Ovary (tissue), 9 donors: ENCODE data around the gene MEF2D. TPM values are rescaled to one million over a fixed set of nuclear protein-coding genes. Genes with fewer than 3 reads are reported as not detected.

ENCODE experiments used
- DNase-seq, 5 donors: peaks; one replicate each; pipeline ENCODE4 v3.0.0-alpha.2; 2019 to 2020
- H3K27ac ChIP-seq, 2 donors: fragments of 200-600 bp; one replicate each; pipeline versions ENCODE4 v1.5.1 to v1.8.0; 2019 to 2022
- H3K27me3 ChIP-seq: fragments of 200-600 bp; one replicate; pipeline ENCODE4 v1.8.0; 2022
- H3K36me3 ChIP-seq: fragments of 200-600 bp; sonication (generic); one replicate; pipeline ENCODE4 v1.5.1; 2019
- H3K4me1 ChIP-seq: one replicate; pipeline ENCODE4 v1.8.1; 2013; ENCODE audit warnings: mild to moderate bottlenecking, moderate library complexity; ENCODE audit not compliant: insufficient read depth
- H3K4me3 ChIP-seq: fragments of 200-600 bp; sonication (generic); one replicate; pipeline ENCODE4 v1.5.1; 2017
- H3K9me3 ChIP-seq, 2 donors: fragments of 200-600 bp in 1 of 2; sonication (generic) in 1 of 2; one replicate each; pipeline versions ENCODE4 v1.5.1 to v1.8.1; 2013 to 2019; ENCODE audit warnings: mild to moderate bottlenecking in 1 of 2, moderate library complexity in 1 of 2
- EP300 ChIP-seq: sonication (generic); formaldehyde crosslinking; IDR thresholded peaks from one replicate; pipeline ENCODE4 v1.6.1; 2017; ENCODE audit warnings: antibody characterized with exemption
- POLR2A ChIP-seq: fragments of 450-650 bp; IDR thresholded peaks from one replicate; pipeline ENCODE4 v1.6.1; 2017; ENCODE audit warnings: antibody characterized with exemption, mild to moderate bottlenecking, moderate library complexity
- WGBS, 3 donors: extraction: QIAGEN DNeasy Blood & Tissue Kit in 1 of 3; methylation state at CpG; one replicate each; pipeline versions ENCODE4 v1.1.5 to v1.1.7; 2013 to 2017; 5-methylcytosine and 5-hydroxymethylcytosine counted together
- intact Hi-C, 4 donors: fragments of 100-400 bp; cut with DNase I; formaldehyde crosslinking; loops; one replicate each; pipeline versions ENCODE4 v1.11.0 to v1.15.1; 2022 to 2023
- polyA plus RNA-seq, 2 donors: library from polyadenylated mRNA; stranded (reverse); fragments of 200-250 nt in 1 of 2; fragments of 350-450 nt in 1 of 2; fragmentation: Illumina TruSeq in 1 of 2; extraction: RNeasy Lipid Tissue Mini Kit (QIAGEN cat#74804) in 1 of 2; gene quantifications; one replicate each; pipeline ENCODE4 v1.2.3, GENCODE V29; 2013 to 2014
- total RNA-seq, 7 donors: library from RNA; depleted of rRNA in 2 of 7; stranded (reverse); fragments of >200 nt in 2 of 7; fragmentation: NEBNext Ultra II Directional in 3 of 7; extraction: Animal tissue kit (Norgen Biotek cat#: 25700) in 3 of 7; gene quantifications; one replicate each; pipeline versions ENCODE4 v1.1.0 to v1.2.4, GENCODE V29; 2016 to 2023
- TF ChIP-seq, protein P1 (sequence below), 3 donors: fragments of 450-650 bp in 2 of 3; fragments of 200-600 bp in 1 of 3; IDR thresholded peaks; one replicate each; pipeline versions ENCODE4 v1.5.1 to v1.8.0; 2016 to 2022; ENCODE audit warnings: antibody characterized with exemption in 3 of 3, mild to moderate bottlenecking in 1 of 3
- donor health status: DM: no; HTN: no; CAD: no; lungs with moderate emphysema.
- donor health status: DM: no; HTN: no; CAD: no.
- donor health status: Bipolar disorder and iron deficiency.
- donor health status: DM: yes; HTN: yes; CAD: no.
- donor health status: DM: no; HTN: no; CAD: no.
- donor health status: DM: yes; HTN: yes; CAD: no.

MEF2D gene
- total and polyA plus RNA-seq, 9 donors: 30.0 to 96.6 (median 57.6) TPM

DNA sequence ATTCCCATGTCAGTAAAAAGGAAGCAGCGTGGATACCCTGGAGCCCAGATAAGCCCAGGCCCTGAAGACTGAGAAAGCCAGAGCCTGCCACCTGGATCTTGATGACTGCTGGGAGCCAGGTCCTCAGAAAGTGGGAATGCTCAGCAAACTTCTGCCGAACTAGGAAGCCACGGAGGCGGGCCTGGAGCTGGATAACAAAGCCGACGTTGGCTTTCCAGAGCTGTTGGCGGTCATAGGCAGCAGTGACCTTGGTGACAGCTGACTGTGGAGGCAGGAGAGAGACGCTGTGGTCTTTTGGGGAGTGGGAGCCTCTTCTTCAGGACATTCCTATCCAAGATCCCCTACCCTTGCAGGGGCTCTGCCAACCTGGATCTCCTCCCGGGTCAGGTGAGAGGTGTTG lies 47.4 kb upstream of the MEF2D start:
- no peaks in the 10 kb centered on the region for H3K27me3 ChIP-seq
- H3K36me3 ChIP-seq: no peaks in the 10 kb centered on the region
- no peak for TF ChIP-seq EP300
- TF ChIP-seq, protein P1, sequence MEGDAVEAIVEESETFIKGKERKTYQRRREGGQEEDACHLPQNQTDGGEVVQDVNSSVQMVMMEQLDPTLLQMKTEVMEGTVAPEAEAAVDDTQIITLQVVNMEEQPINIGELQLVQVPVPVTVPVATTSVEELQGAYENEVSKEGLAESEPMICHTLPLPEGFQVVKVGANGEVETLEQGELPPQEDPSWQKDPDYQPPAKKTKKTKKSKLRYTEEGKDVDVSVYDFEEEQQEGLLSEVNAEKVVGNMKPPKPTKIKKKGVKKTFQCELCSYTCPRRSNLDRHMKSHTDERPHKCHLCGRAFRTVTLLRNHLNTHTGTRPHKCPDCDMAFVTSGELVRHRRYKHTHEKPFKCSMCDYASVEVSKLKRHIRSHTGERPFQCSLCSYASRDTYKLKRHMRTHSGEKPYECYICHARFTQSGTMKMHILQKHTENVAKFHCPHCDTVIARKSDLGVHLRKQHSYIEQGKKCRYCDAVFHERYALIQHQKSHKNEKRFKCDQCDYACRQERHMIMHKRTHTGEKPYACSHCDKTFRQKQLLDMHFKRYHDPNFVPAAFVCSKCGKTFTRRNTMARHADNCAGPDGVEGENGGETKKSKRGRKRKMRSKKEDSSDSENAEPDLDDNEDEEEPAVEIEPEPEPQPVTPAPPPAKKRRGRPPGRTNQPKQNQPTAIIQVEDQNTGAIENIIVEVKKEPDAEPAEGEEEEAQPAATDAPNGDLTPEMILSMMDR (IDR thresholded peaks at IDR 0.05): no peak
- TF ChIP-seq POLR2A: no peak
- H3K4me3 ChIP-seq: no peak overlapping the region
- 61 to 82% (median 81%) methylated on average over 9 of the region's 9 CpGs for WGBS, 3 donors
- no peaks in the 10 kb centered on the region for H3K9me3 ChIP-seq
- DNase-seq: no peak
- no peaks in the 10 kb centered on the region for H3K4me1 ChIP-seq
- intact Hi-C loops: no loop called here
- no peak overlapping the region for H3K27ac ChIP-seq

DNA sequence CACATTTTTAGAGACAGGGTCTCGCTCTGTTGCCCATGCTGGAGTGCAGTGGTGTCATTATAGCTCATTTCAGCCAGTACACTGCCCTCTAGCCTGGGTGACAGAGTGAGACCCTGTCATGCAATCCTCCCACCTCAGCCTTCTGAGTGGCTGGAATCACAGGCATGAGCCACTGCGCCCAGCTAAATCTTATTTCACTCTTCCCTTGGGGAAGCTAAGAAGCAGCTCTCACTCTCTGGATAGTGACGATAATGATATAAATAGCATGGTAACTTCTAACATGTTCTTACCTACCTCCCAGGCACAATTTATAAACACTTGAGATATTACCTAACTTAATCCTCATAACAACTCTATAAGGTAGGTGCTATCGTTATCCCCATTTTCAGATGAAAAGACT lies 46.9 kb upstream of the MEF2D start:
- no peaks in the 10 kb centered on the region for H3K9me3 ChIP-seq
- TF ChIP-seq, protein P1 (IDR thresholded peaks at IDR 0.05): no peak
- TF ChIP-seq EP300: no peak
- H3K4me1 ChIP-seq: no peaks in the 10 kb centered on the region
- no peak overlapping the region for H3K4me3 ChIP-seq
- no peaks in the 10 kb centered on the region for H3K36me3 ChIP-seq
- H3K27ac ChIP-seq: no peak overlapping the region
- intact Hi-C loops: no loop called here
- H3K27me3 ChIP-seq: no peaks in the 10 kb centered on the region
- WGBS, 3 donors: 93 to 99% (median 97%) methylated on average over 4 of the region's 4 CpGs
- DNase-seq: no peak

DNA sequence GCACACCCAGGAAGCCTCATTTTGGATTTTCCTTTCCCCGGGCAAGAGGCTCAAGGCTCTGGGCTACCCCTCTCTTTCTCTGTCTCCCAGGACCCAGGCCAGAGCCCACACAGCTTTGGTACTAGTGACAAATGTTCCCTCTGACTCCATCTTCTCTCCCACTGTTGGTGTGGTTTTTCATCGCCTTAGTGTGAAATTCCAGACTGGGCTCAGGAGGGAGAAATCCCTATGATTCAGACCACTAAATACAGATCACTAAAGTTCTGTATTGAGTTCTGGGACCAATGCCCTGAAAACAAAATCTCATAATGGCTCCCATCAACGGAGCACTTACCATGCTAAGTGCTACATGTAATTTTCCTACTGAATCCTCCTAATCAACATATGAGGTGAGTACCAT lies 45.7 kb upstream of the MEF2D start:
- no peak for DNase-seq
- Histone ChIP-seq H3K27ac (no peak overlapping the region), H3K4me3 (no peak overlapping the region), H3K4me1 (no peaks in the 10 kb centered on the region), H3K36me3 (no peaks in the 10 kb centered on the region), H3K9me3 (no peaks in the 10 kb centered on the region), H3K27me3 (no peaks in the 10 kb centered on the region)
- WGBS, 3 donors: 91 to 99% (median 97%) methylated on average over 3 of the region's 3 CpGs
- intact Hi-C loops: no loop called here
- TF ChIP-seq, protein P1 (IDR thresholded peaks at IDR 0.05): no peak
- TF ChIP-seq POLR2A (no peak), EP300 (no peak)

DNA sequence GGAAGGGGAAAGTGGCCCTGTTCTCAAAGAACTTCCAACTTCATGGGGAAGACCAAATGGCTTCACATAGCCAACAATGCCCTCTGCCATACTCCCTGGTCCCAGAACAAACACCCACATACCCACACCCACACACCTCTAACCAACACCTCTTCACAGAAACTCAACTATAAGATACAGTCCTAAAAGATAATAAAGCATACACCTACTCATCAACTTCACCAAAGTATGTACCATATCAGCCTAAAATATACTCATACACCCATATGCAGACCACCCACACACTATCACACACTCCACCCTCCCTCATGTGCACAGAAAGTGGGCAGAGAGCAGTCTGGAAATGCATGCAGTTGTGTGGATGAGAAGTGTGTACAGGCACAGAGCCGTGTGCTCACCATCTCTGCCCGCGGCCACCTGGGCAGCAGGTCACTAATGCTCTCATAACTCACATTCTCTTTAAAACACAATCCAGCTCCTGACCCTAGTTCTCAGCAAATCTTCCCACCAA lies 44.1 kb upstream of the MEF2D start:
- no peak for DNase-seq

More for the DNA sequence above, 44.1 kb upstream of the MEF2D start:
- no peaks in the 10 kb centered on the region for H3K4me1 ChIP-seq
- intact Hi-C loops: no loop called here
- 91 to 94% (median 93%) methylated on average over 3 of the region's 3 CpGs for WGBS, 3 donors
- TF ChIP-seq, protein P1 (IDR thresholded peaks at IDR 0.05): no peak
- H3K36me3 ChIP-seq: no peaks in the 10 kb centered on the region
- H3K9me3 ChIP-seq: no peaks in the 10 kb centered on the region
- H3K4me3 ChIP-seq: no peak overlapping the region
- H3K27ac ChIP-seq: no peak overlapping the region
- no peaks in the 10 kb centered on the region for H3K27me3 ChIP-seq
